Upper lobe of left lung (tissue), 4 donors: Measurements from ENCODE around the gene ERMP1.

Experiments used
- EP300 ChIP-seq, 4 donors: sonication (generic); formaldehyde crosslinking; IDR thresholded peaks; one replicate each; pipeline ENCODE4 v1.5.1; 2017; ENCODE audit warnings: antibody characterized with exemption in 4 of 4, control low read depth in 2 of 4
- POLR2A ChIP-seq, 4 donors: fragments of 450-650 bp; IDR thresholded peaks; one replicate each; pipeline ENCODE4 v1.5.1; 2016 to 2017; ENCODE audit warnings: antibody characterized with exemption in 4 of 4, mild to moderate bottlenecking in 2 of 4
- TF ChIP-seq, protein P1 (sequence below), 6 experiments: fragments of 450-650 bp in 4 of 6; fragments of 200-600 bp in 2 of 6; sonication (generic) in 2 of 6; IDR thresholded peaks; one replicate each; pipeline ENCODE4 v1.5.1; 2016 to 2019; ENCODE audit warnings: antibody characterized with exemption in 6 of 6

DNA sequence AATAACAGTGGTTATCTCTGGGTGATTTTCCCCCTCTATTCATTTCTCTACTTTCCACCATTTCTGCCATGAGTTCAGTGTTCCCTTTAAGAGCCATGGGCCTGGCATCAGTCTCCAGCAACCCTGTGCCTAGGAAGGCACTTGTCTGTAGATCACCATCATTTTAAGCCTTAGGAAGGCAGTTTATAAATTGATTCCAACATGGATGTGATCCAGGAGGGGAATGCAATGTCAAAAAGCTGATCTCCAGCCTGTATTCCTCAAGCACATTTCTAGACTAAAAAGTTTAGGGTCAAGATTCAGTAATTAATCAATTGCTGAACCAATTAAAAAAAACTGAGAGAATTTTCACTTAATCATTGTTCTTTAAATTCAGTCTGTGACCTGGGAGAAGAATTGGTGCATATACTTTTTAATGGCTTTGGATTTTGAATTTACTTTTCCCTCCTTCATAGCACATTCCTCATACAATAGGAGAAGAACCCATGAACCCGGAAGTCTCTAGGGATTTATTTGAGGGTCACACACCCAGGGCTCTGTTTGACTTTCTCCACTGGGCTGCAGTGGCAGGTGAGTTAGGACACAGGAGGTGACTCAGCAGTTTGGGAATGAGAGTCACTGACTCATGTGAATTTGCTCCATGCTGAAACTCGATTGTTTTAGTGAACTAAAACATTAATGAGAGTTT, 6.1 kb upstream of the ERMP1 start:
- TF ChIP-seq POLR2A (IDR thresholded peaks at IDR 0.05) (no peak), EP300 (IDR thresholded peaks at IDR 0.05) (no peak)
- TF ChIP-seq, protein P1, sequence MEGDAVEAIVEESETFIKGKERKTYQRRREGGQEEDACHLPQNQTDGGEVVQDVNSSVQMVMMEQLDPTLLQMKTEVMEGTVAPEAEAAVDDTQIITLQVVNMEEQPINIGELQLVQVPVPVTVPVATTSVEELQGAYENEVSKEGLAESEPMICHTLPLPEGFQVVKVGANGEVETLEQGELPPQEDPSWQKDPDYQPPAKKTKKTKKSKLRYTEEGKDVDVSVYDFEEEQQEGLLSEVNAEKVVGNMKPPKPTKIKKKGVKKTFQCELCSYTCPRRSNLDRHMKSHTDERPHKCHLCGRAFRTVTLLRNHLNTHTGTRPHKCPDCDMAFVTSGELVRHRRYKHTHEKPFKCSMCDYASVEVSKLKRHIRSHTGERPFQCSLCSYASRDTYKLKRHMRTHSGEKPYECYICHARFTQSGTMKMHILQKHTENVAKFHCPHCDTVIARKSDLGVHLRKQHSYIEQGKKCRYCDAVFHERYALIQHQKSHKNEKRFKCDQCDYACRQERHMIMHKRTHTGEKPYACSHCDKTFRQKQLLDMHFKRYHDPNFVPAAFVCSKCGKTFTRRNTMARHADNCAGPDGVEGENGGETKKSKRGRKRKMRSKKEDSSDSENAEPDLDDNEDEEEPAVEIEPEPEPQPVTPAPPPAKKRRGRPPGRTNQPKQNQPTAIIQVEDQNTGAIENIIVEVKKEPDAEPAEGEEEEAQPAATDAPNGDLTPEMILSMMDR (IDR thresholded peaks at IDR 0.05) = no peak
